Fibroblast of skin of abdomen (primary cell): ENCODE data around the gene VANGL2.

ENCODE experiments used
- DNase-seq: peaks from one replicate; pipeline ENCODE4 v3.0.0-alpha.2; 2013

VANGL2 gene

DNA sequence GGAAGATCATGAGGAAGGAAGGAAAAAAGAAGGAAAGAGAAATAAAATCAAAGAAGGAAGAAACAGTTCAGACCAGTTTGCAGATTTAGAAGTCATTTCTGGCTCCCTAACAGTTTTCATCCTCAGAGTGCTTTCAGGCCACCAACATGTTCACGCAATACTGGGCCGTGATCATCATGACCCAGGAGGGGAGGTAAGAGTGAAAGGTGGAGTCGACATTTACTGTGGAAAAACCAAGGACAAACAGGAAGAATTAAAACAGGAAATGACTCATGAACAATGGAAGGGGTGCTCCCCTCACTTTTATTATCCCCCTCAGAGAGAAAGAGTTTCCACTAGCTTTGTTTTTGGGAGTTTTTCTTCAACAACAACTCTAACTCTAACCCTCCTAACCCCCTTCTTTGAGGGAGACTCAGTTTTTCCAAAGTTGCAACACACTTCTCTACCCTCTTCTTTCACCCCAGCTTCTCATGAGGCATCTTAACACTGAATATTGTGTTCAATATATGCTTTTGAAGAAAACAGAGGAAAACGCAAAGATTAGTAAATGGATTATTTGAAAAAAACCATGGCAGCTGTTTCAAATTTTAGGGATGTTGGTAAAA, 60.4 kb downstream of the VANGL2 start:
- DNase-seq: no peak

DNA sequence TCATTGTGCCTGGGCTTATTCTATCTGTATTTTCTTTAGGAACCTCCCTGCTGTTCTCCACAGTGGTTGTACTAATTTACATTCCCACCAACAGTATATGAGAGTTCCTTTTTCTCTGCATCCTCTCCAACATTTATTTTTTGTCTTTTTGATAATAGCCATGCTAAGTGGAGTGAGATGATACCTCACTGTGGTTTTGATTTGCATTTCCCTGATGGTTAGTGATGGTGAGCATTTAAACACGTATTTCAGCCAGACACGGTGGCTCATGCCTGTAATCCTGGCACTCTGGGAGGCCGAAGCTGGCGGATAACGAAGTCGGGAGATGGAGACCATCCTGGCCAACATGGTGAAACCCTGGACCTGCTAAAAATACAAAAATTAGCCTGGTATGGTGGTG, 64.8 kb downstream of the VANGL2 start:
- DNase-seq: no peak

DNA sequence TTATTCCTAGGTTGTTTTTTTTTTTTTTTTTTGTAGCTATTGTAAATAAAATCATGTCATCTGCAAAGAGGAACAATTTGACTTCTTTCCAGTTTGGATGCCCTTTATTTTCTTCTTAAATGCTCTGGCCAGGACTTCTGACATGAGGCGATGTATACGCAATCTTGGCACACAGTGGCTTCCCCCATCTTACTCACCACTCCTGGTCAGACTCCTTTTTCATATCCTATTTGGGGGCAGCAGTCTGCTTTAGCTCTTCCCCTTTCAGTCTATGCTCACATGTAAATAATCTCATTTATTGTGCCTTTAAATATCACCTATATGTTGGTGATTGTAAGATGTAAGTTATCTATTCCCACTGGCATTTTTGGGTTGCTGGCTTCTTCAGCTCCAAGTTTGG, 66.6 kb downstream of the VANGL2 start:
- no peak for DNase-seq

DNA sequence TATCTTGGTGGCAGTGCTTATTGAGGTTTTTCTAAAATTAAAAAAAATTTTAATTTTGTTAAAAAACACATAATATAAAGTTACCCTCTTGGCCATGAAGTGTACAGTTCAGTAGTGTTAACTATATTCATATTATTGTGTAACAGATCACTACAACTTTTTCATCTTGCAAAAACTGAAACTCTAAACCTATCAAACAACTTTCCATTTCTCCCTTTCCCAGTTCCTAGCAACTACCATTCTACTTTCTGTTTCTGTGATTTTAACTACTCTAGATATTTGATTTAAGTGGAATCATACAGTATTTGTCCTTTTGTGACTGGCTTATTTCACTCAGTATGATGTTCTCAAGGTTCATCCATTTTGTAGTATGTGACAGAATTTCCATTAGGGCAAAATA, 67.2 kb downstream of the VANGL2 start:
- no peak for DNase-seq

DNA sequence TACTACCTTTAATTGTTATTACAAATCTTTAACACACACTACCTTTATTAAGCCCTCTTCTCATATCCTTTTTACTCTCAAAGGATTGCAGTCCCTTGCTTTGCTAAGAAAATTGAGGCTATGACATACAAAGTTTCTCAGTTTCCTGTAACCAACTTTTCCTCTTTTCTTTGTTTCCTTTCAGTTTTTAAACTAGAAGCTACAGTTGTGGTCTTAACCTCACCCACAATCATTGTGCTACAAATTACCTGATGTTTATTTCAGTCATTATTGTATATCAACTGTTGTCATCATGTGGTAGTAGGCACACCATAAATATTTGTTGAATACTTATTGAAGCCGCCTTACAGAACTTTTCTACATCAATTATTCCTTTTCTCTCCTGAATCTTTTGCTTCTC, 70.9 kb downstream of the VANGL2 start:
- DNase-seq: no peak

DNA sequence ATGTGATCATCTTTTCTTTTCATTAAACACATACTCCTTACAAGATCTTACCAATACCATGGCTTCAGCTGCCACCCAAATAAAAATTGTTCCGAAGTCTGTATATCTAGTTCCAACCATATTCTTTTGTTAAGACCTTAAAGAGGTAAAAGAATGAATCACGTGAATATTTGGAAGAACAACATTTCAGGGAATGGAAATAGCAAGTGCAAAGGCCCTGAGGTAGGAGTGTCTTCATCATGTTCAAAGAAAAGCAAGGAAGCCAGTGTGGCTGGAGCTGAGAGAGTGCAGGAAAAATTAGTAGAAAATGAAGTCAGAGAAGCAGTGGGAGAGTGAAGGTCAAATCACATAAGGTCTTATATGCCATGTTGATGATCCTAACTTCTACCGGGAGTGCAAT, 71.7 kb downstream of the VANGL2 start:
- DNase-seq: no peak

DNA sequence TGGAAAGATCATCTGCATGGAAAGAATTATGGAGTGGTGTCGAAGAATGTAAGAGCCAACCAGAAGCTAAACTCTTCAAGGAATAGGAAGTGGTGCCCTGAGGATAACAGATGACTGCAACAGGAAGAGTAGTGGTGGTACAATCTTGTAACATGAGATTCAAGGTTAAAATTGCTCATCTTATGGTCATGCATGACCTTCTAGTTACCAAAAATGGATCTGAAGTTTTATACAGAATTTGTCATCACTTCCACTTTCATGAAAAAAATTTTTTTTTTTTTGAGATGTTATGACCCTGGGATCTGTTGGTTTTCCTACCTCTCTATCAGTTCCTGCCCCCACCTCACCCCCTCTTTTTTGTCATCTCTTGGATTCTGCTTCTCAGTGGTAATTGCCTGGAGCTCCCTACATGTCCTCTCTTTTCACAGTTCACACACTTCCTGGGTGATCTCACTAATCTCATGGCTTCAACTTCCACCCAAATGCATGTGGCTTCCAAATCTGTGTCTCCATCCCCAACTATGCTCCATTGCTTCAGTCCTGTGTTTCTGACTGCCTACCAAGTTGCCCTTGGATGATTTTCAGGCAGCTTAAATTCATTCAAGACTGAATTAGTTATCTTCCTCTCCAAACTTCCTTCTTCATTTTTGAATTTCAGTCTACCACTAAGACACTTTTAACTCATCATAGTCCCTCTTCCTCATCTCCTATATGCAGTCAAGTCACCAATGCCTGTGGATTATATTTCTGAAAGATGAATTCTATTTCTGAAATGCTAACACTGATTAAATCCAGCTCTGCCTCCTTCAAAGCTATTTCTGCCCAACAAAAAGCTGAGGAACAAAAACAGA, 74.3 kb downstream of the VANGL2 start:
- no peak for DNase-seq
